ENCODE data around the gene CREB3L2. TPM values are rescaled to one million over a fixed set of nuclear protein-coding genes. Genes with fewer than 3 reads are reported as not detected.

Gene CREB3L2
- polyA plus RNA-seq, 2 of the 4 experiments (the other 2 are of a cell fraction) = 16.3 to 32.2 TPM

- Histone ChIP-seq H3K4me2 (peak overlapping the region; percentile 29; the same call in 2 of the 3 replicates), H3K27ac (no peak overlapping the region; a peak in 2 of 6 replicates), H3K4me1 (peaks cover 49% of the 10 kb centered on the region), H3K4me3 (no peak overlapping the region), H3K9me3 (no peaks in the 10 kb centered on the region)
- 74% methylated on average over 5 of the region's 5 CpGs for WGBS (ENCODE audit: missing lambda C conversion rate)
- CTCF ChIA-PET = interaction anchor here (1.0 to 3.6 kb wide), 5 partner anchors 7 to 61 kb away, joined by 3 to 10 read pairs (median 9); partner anchors contain the start of gene CREB3L2
- no peak for DNase-seq (ENCODE audit: low read depth in 1 of 2, low spot score in 1 of 2)
- no peak for FAIRE-seq
- no peak for ATAC-seq
- TF ChIP-seq ZSCAN20 (CRISPR knock-in tag; IDR thresholded peaks at IDR 0.05) = no peak
- TF ChIP-seq ATOH8 (CRISPR knock-in tag; IDR thresholded peaks at IDR 0.05; ENCODE audit: low read depth) = no peak
- TF ChIP-seq FOSL2 (IDR thresholded peaks at IDR 0.05) = no peak
- no peak for TF ChIP-seq FOSL2 (CRISPR knock-in tag; IDR thresholded peaks at IDR 0.05)
- no peak for TF ChIP-seq HES2 (IDR thresholded peaks at IDR 0.05)
- no peak for TF ChIP-seq RNF2 (IDR thresholded peaks at IDR 0.05; ENCODE audit: borderline replicate concordance, low read depth)
- TF ChIP-seq HOXA7 (CRISPR knock-in tag; IDR thresholded peaks at IDR 0.05) = no peak
- no peak for TF ChIP-seq PHF8 (IDR thresholded peaks at IDR 0.05; ENCODE audit: borderline replicate concordance, low read depth)
- TF ChIP-seq TFCP2L1 (CRISPR knock-in tag; IDR thresholded peaks at IDR 0.05) = no peak
- no peak for TF ChIP-seq RARB (CRISPR knock-in tag; IDR thresholded peaks at IDR 0.05)
- TF ChIP-seq PBX3 (IDR thresholded peaks at IDR 0.05) = no peak
- no peak for TF ChIP-seq NFE2L2 (conservative IDR thresholded peaks at IDR 0.05; ENCODE audit: low read length)
- TF ChIP-seq CBX8 (IDR thresholded peaks at IDR 0.05) = no peak
- no peak for TF ChIP-seq REST (IDR thresholded peaks at IDR 0.05)
- no peak for TF ChIP-seq HOXB5 (CRISPR knock-in tag; IDR thresholded peaks at IDR 0.05)
- POLR2A ChIA-PET = interaction anchor here (0.5 kb wide), 1 partner anchor 32 kb away, joined by 3 read pairs; no protein-coding TSS in a partner anchor
These were observed 53.6 kb downstream of the CREB3L2 start for GRCh38 chr7:137948083-137948844.

- ChIA-PET CTCF (interaction anchor here (0.7 to 3.6 kb wide), 3 partner anchors 14 to 55 kb away, joined by 3 to 9 read pairs (median 3); partner anchors contain the start of gene CREB3L2), POLR2A (no interaction called here)
- WGBS (ENCODE audit: missing lambda C conversion rate) = 78% methylated on average over 7 of the region's 7 CpGs
- DNase-seq (ENCODE audit: low read depth in 1 of 2, low spot score in 1 of 2) = no peak
- Histone ChIP-seq H3K4me3 (no peak overlapping the region), H3K4me1 (peaks cover 44% of the 10 kb centered on the region), H3K4me2 (no peak overlapping the region), H3K9me3 (no peaks in the 10 kb centered on the region), H3K27ac (no peak overlapping the region)
- no peak for ATAC-seq
- FAIRE-seq = no peak
- no peak for TF ChIP-seq CHD4 (IDR thresholded peaks at IDR 0.05; ENCODE audit: borderline replicate concordance)
- no peak for TF ChIP-seq RCOR1 (IDR thresholded peaks at IDR 0.05; ENCODE audit: low read depth, low read length)
- TF ChIP-seq EHMT2 (IDR thresholded peaks at IDR 0.05; ENCODE audit: low read depth) = no peak
- TF ChIP-seq JUN (IDR thresholded peaks at IDR 0.05) = no peak
- no peak for TF ChIP-seq RFX5 (IDR thresholded peaks at IDR 0.05)
- no peak for TF ChIP-seq NPAS2 (CRISPR knock-in tag; IDR thresholded peaks at IDR 0.05; ENCODE audit: borderline replicate concordance)
- no peak for TF ChIP-seq ELK1 (IDR thresholded peaks at IDR 0.05; ENCODE audit: low read depth, low read length)
- no peak for TF ChIP-seq POLR2AphosphoS2 (conservative IDR thresholded peaks at IDR 0.05; ENCODE audit: low read length)
- TF ChIP-seq ZC3H11A (IDR thresholded peaks at IDR 0.05) = no peak
- no peak for TF ChIP-seq HMGXB4 (CRISPR knock-in tag; IDR thresholded peaks at IDR 0.05; ENCODE audit: borderline replicate concordance)
- TF ChIP-seq ZNF302 (CRISPR knock-in tag; IDR thresholded peaks at IDR 0.05) = no peak
- TF ChIP-seq HDAC2 (IDR thresholded peaks at IDR 0.05) = no peak
These were observed 54.8 kb downstream of the CREB3L2 start for GRCh38 chr7:137947046-137947445.

Data from A549 (cell line).